ENCODE results near the gene COP1. TPM values are rescaled to one million over a fixed set of nuclear protein-coding genes. Genes with fewer than 3 reads are reported as not detected.

Gene COP1
- polyA plus RNA-seq, 2 of the 4 experiments (the other 2 are of a cell fraction): 21.9 to 42.0 TPM

- no peak for TF ChIP-seq CBX2 (IDR thresholded peaks at IDR 0.05; ENCODE audit: borderline replicate concordance, low read depth)
- TF ChIP-seq, protein P1, sequence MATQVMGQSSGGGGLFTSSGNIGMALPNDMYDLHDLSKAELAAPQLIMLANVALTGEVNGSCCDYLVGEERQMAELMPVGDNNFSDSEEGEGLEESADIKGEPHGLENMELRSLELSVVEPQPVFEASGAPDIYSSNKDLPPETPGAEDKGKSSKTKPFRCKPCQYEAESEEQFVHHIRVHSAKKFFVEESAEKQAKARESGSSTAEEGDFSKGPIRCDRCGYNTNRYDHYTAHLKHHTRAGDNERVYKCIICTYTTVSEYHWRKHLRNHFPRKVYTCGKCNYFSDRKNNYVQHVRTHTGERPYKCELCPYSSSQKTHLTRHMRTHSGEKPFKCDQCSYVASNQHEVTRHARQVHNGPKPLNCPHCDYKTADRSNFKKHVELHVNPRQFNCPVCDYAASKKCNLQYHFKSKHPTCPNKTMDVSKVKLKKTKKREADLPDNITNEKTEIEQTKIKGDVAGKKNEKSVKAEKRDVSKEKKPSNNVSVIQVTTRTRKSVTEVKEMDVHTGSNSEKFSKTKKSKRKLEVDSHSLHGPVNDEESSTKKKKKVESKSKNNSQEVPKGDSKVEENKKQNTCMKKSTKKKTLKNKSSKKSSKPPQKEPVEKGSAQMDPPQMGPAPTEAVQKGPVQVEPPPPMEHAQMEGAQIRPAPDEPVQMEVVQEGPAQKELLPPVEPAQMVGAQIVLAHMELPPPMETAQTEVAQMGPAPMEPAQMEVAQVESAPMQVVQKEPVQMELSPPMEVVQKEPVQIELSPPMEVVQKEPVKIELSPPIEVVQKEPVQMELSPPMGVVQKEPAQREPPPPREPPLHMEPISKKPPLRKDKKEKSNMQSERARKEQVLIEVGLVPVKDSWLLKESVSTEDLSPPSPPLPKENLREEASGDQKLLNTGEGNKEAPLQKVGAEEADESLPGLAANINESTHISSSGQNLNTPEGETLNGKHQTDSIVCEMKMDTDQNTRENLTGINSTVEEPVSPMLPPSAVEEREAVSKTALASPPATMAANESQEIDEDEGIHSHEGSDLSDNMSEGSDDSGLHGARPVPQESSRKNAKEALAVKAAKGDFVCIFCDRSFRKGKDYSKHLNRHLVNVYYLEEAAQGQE (IDR thresholded peaks at IDR 0.05): no peak
- no peak for TF ChIP-seq FOXS1 (CRISPR knock-in tag; IDR thresholded peaks at IDR 0.05)
- TF ChIP-seq, protein P2, sequence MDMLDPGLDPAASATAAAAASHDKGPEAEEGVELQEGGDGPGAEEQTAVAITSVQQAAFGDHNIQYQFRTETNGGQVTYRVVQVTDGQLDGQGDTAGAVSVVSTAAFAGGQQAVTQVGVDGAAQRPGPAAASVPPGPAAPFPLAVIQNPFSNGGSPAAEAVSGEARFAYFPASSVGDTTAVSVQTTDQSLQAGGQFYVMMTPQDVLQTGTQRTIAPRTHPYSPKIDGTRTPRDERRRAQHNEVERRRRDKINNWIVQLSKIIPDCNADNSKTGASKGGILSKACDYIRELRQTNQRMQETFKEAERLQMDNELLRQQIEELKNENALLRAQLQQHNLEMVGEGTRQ (IDR thresholded peaks at IDR 0.05): no peak
Observed at GRCh38 chr1:176142973-176143372, 64.1 kb downstream of the COP1 start (continued).

GRCh38 chr1:176141449-176141848 is 65.6 kb downstream of the COP1 start:
- CTCF ChIA-PET: interaction anchor here (0.6 kb wide), 1 partner anchor 948 kb away, joined by 3 read pairs; no protein-coding TSS in a partner anchor

DNA sequence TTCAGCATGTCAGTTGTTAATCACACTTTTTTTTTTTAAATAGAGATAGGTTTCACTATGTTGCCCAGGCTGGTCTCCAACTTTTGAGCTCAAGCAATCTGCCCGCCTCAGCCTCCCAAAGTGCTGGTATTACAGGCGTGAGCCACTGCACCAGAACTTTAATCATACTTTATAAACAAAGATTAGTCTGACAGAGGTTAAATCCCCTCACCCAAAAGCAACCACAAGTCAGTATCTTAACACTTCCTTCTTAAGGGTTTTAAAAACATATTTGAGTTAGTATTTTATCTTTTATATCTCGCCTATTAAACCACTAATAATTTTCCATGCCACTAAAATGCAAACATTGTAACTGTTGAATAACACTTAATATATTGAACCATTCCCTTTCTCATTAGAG is 70.2 kb downstream of the COP1 start:
- Histone ChIP-seq H3K9me3 (no peaks in the 10 kb centered on the region), H3K4me1 (no peaks in the 10 kb centered on the region), H3K4me2 (no peak overlapping the region), H3K4me3 (no peak overlapping the region), H3K27ac (no peak overlapping the region)
- WGBS (ENCODE audit: missing lambda C conversion rate): 89% methylated on average over 3 of the region's 3 CpGs
- no peak for FAIRE-seq
- TF ChIP-seq FOXS1 (CRISPR knock-in tag; IDR thresholded peaks at IDR 0.05) (no peak), JUNB (IDR thresholded peaks at IDR 0.05) (no peak), EHF (CRISPR knock-in tag; IDR thresholded peaks at IDR 0.05) (no peak), EP300 (IDR thresholded peaks at IDR 0.05) (no peak), TFCP2L1 (CRISPR knock-in tag; IDR thresholded peaks at IDR 0.05) (no peak), KDM1A (IDR thresholded peaks at IDR 0.05; ENCODE audit: low read depth) (no peak), BHLHE40 (IDR thresholded peaks at IDR 0.05; ENCODE audit: low read depth, low read length) (no peak), FOSL2 (IDR thresholded peaks at IDR 0.05) (no peak), FOSL2 (CRISPR knock-in tag; IDR thresholded peaks at IDR 0.05) (no peak), HEYL (CRISPR knock-in tag; IDR thresholded peaks at IDR 0.05) (no peak)
- TF ChIP-seq, protein P3, sequence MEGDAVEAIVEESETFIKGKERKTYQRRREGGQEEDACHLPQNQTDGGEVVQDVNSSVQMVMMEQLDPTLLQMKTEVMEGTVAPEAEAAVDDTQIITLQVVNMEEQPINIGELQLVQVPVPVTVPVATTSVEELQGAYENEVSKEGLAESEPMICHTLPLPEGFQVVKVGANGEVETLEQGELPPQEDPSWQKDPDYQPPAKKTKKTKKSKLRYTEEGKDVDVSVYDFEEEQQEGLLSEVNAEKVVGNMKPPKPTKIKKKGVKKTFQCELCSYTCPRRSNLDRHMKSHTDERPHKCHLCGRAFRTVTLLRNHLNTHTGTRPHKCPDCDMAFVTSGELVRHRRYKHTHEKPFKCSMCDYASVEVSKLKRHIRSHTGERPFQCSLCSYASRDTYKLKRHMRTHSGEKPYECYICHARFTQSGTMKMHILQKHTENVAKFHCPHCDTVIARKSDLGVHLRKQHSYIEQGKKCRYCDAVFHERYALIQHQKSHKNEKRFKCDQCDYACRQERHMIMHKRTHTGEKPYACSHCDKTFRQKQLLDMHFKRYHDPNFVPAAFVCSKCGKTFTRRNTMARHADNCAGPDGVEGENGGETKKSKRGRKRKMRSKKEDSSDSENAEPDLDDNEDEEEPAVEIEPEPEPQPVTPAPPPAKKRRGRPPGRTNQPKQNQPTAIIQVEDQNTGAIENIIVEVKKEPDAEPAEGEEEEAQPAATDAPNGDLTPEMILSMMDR (IDR thresholded peaks at IDR 0.05): no peak
- TF ChIP-seq, protein P4, sequence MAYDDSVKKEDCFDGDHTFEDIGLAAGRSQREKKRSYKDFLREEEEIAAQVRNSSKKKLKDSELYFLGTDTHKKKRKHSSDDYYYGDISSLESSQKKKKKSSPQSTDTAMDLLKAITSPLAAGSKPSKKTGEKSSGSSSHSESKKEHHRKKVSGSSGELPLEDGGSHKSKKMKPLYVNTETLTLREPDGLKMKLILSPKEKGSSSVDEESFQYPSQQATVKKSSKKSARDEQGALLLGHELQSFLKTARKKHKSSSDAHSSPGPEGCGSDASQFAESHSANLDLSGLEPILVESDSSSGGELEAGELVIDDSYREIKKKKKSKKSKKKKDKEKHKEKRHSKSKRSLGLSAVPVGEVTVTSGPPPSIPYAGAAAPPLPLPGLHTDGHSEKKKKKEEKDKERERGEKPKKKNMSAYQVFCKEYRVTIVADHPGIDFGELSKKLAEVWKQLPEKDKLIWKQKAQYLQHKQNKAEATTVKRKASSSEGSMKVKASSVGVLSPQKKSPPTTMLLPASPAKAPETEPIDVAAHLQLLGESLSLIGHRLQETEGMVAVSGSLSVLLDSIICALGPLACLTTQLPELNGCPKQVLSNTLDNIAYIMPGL (CRISPR knock-in tag; IDR thresholded peaks at IDR 0.05; ENCODE audit: borderline replicate concordance): no peak
- no peak for ATAC-seq
- ChIA-PET CTCF (interaction anchor here (0.7 kb wide), 1 partner anchor 19 kb away, joined by 4 read pairs; no protein-coding TSS in a partner anchor), POLR2A (no interaction called here)
- DNase-seq (ENCODE audit: low read depth in 1 of 2, low spot score in 1 of 2): no peak

More at GRCh38 chr1:176141449-176141848, 65.6 kb downstream of the COP1 start:
- 0 out of 3 replicates have a peak, but pooled peaks cover 4% of the 10 kb centered on the region for H3K4me1 ChIP-seq
- H3K4me3 ChIP-seq: no peak overlapping the region
- H3K9me3 ChIP-seq: no peaks in the 10 kb centered on the region
- no peak for ATAC-seq
- WGBS (ENCODE audit: missing lambda C conversion rate): 100% methylated on average over 1 of the region's 1 CpG
- no peak for FAIRE-seq
- H3K4me2 ChIP-seq: no peak overlapping the region
- DNase-seq (ENCODE audit: low read depth in 1 of 2, low spot score in 1 of 2): no peak
- no peak overlapping the region for H3K27ac ChIP-seq
- TF ChIP-seq RAD21 (conservative IDR thresholded peaks at IDR 0.05 in 1 of 2, IDR thresholded peaks at IDR 0.05 in 1 of 2) (no peak), MAFK (IDR thresholded peaks at IDR 0.05; ENCODE audit: partially characterized antibody) (no peak), ZFP36 (IDR thresholded peaks at IDR 0.05; ENCODE audit: borderline replicate concordance, partially characterized antibody) (no peak), BHLHE40 (IDR thresholded peaks at IDR 0.05; ENCODE audit: low read depth, low read length) (no peak), ELK1 (IDR thresholded peaks at IDR 0.05; ENCODE audit: low read depth, low read length) (no peak), RFX5 (IDR thresholded peaks at IDR 0.05) (no peak), CEBPB (IDR thresholded peaks at IDR 0.05) (no peak), KDM1A (IDR thresholded peaks at IDR 0.05; ENCODE audit: low read depth) (no peak), EHMT2 (IDR thresholded peaks at IDR 0.05; ENCODE audit: low read depth) (no peak)
- TF ChIP-seq, protein P5, sequence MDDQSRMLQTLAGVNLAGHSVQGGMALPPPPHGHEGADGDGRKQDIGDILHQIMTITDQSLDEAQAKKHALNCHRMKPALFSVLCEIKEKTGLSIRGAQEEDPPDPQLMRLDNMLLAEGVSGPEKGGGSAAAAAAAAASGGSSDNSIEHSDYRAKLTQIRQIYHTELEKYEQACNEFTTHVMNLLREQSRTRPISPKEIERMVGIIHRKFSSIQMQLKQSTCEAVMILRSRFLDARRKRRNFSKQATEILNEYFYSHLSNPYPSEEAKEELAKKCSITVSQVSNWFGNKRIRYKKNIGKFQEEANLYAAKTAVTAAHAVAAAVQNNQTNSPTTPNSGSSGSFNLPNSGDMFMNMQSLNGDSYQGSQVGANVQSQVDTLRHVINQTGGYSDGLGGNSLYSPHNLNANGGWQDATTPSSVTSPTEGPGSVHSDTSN (IDR thresholded peaks at IDR 0.05): no peak
- POLR2A ChIA-PET: no interaction called here

All from A549 (cell line).